ENCODE data around the gene TIGD3. TPM values are rescaled to one million over a fixed set of nuclear protein-coding genes. Genes with fewer than 3 reads are reported as not detected.
A peak's percentile ranks its signal among the peaks of the same experiment; 100 is the strongest.

The TIGD3 gene
- total and polyA plus RNA-seq, 2 of the 8 experiments (the other 6 are each of a cell fraction or from before 2014, with no cell fraction given): 1.1 to 1.3 TPM

- no peak overlapping the region for H3K56ac ChIP-seq (replicated peaks; ENCODE audit: insufficient read length, low read depth, low read length)
- no peak overlapping the region for H3K14ac ChIP-seq (ENCODE audit: insufficient read length)
- no peak overlapping the region for H4K5ac ChIP-seq (ENCODE audit: insufficient read length, low read depth, low read length)
- peaks cover 0 to 16% of the 10 kb centered on the region in 2 experiments; a peak in 2 of 4 replicates for H3K79me2 ChIP-seq (ENCODE audit: control insufficient read depth in 1 of 2, insufficient read depth in 2 of 2, low read length in 2 of 2)
- DNase-seq (ENCODE audit: low read depth in 1 of 2, low spot score in 2 of 2): no peak
- H2AFZ ChIP-seq (ENCODE audit: low read length): no peak overlapping the region
- no peak overlapping the region for H3K9ac ChIP-seq (replicated peaks in 1 of 4; ENCODE audit: extremely low read depth in 1 of 4, low read depth in 3 of 4, low read length in 3 of 4)
- ChIA-PET CTCF (ENCODE audit: partially characterized antibody) (interaction anchor here (0.9 to 52.8 kb wide), 5 partner anchors 9 to 35 kb away, joined by 3 to 1179 read pairs (median 4); partner anchors contain the start of gene DPF2), POLR2A (ENCODE audit: partially characterized antibody) (interaction anchor here (0.7 to 20.9 kb wide), 5 partner anchors 8 to 52 kb away, joined by 3 to 208 read pairs (median 3); partner anchors contain the start of genes CDC42EP2 and DPF2)
- H3K23me2 ChIP-seq (ENCODE audit: low read depth, low read length): no peaks in the 10 kb centered on the region
- no peak overlapping the region for H2BK20ac ChIP-seq (ENCODE audit: low read length)
- H3K9me3 ChIP-seq (ENCODE audit: insufficient read depth in 2 of 2, low read depth in 1 of 2, low read length in 1 of 2): no peaks in the 10 kb centered on the region
- no peak overlapping the region for H2BK15ac ChIP-seq (ENCODE audit: low read length)
- WGBS, 2 experiments (ENCODE audit: extremely low coverage in 1 of 2, insufficient coverage in 1 of 2, insufficient read length in 1 of 2, insufficient replicate concordance in 2 of 2, low coverage in 1 of 2, low lambda C conversion rate in 2 of 2, missing lambda C conversion rate in 1 of 2): 97% methylated on average over 22 of the region's 22 CpGs; no CpG with 5 or more reads in 1 of the 2 experiments
- no peak overlapping the region for H2BK5ac ChIP-seq (ENCODE audit: low read depth, low read length)
- no peak for FAIRE-seq
- peaks cover 0 to 13% (median 10%) of the 10 kb centered on the region in 4 experiments; a peak in 6 of 7 replicates for H3K4me1 ChIP-seq (replicated peaks in 1 of 4; ENCODE audit: control insufficient read depth in 3 of 4, insufficient read depth in 4 of 4, low read length in 3 of 4)
- no peak overlapping the region for H4K91ac ChIP-seq (replicated peaks; ENCODE audit: insufficient read length, low read length)
- H3K27ac ChIP-seq (ENCODE audit: low read depth, low read length): no peak overlapping the region
- H2AK5ac ChIP-seq (ENCODE audit: low read depth, low read length): no peak overlapping the region
- no peak overlapping the region for H3K4me3 ChIP-seq (ENCODE audit: extremely low read depth in 1 of 4, insufficient read depth in 2 of 4, low read depth in 3 of 4, low read length in 4 of 4)
- no peak overlapping the region for H2BK12ac ChIP-seq (ENCODE audit: low read depth, low read length)
- no peaks in the 10 kb centered on the region for H3K27me3 ChIP-seq (replicated peaks in 1 of 4; ENCODE audit: control insufficient read depth in 3 of 4, extremely low read depth in 1 of 4, insufficient read depth in 3 of 4, low read length in 3 of 4)
- H3K4me2 ChIP-seq (ENCODE audit: insufficient read depth in 1 of 2, low read depth in 2 of 2, low read length in 2 of 2): no peak overlapping the region
- H3K18ac ChIP-seq (ENCODE audit: extremely low read depth, low read length): no peak overlapping the region
- H3K36me3 ChIP-seq (ENCODE audit: control insufficient read depth in 2 of 4, insufficient read depth in 4 of 4, low read length in 3 of 4): peaks cover 0 to 17% (median 7%) of the 10 kb centered on the region in 4 experiments; a peak in 7 of 8 replicates
- peaks cover 12% of the 10 kb centered on the region for H3K79me1 ChIP-seq (ENCODE audit: low read depth, low read length)
- TF ChIP-seq FOSL1 (IDR thresholded peaks at IDR 0.05; ENCODE audit: insufficient read depth, low read depth, low read length) (no peak), YY1 (IDR thresholded peaks at IDR 0.05; ENCODE audit: low read depth, low read length) (no peak), RBBP5 (IDR thresholded peaks at IDR 0.05; ENCODE audit: borderline replicate concordance, low read depth, low read length) (no peak)
- H4K20me1 ChIP-seq (replicated peaks in 1 of 2; ENCODE audit: control insufficient read depth in 1 of 2, insufficient read depth in 2 of 2, low read length in 2 of 2): peaks cover 9 to 16% of the 10 kb centered on the region in 2 experiments
- no peak overlapping the region for H4K8ac ChIP-seq (ENCODE audit: extremely low read depth, insufficient read depth, low read length)
- no peak overlapping the region for H3K23ac ChIP-seq (ENCODE audit: insufficient read length)
- H2BK120ac ChIP-seq (replicated peaks; ENCODE audit: low read depth, low read length): no peak overlapping the region
- H3K4ac ChIP-seq (replicated peaks; ENCODE audit: insufficient read length, low read depth, low read length): peak overlapping the region; percentile 72
Measured at GRCh38 chr11:65320386-65321075, 34.0 kb upstream of the TIGD3 start.

Measured in H1 (cell line).